Brain microvascular endothelial cell (primary cell): ENCODE measurements around the gene F13A1.

Experiments used
- DNase-seq: peaks from one replicate; pipeline ENCODE4 v3.0.0-alpha.2; 2020
- H3K27ac ChIP-seq: fragments of 250-450 bp; sonication (Bioruptor Pico); 2 replicates; pipeline ENCODE4 v1.5.1; 2020; ENCODE audit warnings: mild to moderate bottlenecking, moderate library complexity
- H3K27me3 ChIP-seq: fragments of 250-450 bp; sonication (Bioruptor Pico); replicated peaks from 2 replicates; pipeline ENCODE4 v1.5.1; 2020; ENCODE audit warnings: mild to moderate bottlenecking
- H3K36me3 ChIP-seq: fragments of 250-450 bp; sonication (Bioruptor Pico); replicated peaks from 2 replicates; pipeline ENCODE4 v1.5.1; 2020; ENCODE audit warnings: mild to moderate bottlenecking
- H3K4me3 ChIP-seq: 2 replicates; pipeline ENCODE4 v1.5.1; 2011; ENCODE audit warnings: low read depth, mild to moderate bottlenecking, control low read depth, low read length, moderate library complexity
- in situ Hi-C: cut with HindIII; loops from 2 replicates; pipeline ENCODE4 v1.10.0; 2017; ENCODE audit warnings: low sequenced_read_pairs, low pct_ligation_motif_present
- TF ChIP-seq, protein P1 (sequence below): IDR thresholded peaks from 2 replicates; pipeline ENCODE4 v1.5.1; 2011; ENCODE audit warnings: low read depth, mild to moderate bottlenecking, moderate library complexity, low read length, control low read depth, inconsistent platforms; ENCODE audit errors: missing control alignments

Gene F13A1

DNA sequence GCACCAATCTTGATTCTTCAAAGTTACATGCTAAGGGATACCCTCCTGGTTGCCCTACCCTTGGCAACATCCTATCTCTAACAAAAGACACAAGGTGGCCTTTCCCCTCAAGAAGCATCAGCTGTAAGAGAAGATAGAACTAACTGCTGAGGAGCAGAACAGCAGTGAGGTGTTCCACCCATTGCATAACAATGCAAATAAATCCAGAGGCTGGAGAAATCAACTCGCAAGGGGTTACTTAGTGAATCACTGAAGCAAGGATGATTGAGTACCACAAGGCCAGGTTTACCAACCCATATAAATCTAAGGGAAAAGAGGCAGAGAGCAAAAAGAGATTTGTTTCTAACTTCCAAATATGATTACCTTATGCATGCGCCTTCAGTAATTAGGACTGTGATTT lies 36.7 kb downstream of the F13A1 start:
- H3K27ac ChIP-seq, result no peak overlapping the region
- no peaks in the 10 kb centered on the region for H3K36me3 ChIP-seq
- TF ChIP-seq, protein P1, sequence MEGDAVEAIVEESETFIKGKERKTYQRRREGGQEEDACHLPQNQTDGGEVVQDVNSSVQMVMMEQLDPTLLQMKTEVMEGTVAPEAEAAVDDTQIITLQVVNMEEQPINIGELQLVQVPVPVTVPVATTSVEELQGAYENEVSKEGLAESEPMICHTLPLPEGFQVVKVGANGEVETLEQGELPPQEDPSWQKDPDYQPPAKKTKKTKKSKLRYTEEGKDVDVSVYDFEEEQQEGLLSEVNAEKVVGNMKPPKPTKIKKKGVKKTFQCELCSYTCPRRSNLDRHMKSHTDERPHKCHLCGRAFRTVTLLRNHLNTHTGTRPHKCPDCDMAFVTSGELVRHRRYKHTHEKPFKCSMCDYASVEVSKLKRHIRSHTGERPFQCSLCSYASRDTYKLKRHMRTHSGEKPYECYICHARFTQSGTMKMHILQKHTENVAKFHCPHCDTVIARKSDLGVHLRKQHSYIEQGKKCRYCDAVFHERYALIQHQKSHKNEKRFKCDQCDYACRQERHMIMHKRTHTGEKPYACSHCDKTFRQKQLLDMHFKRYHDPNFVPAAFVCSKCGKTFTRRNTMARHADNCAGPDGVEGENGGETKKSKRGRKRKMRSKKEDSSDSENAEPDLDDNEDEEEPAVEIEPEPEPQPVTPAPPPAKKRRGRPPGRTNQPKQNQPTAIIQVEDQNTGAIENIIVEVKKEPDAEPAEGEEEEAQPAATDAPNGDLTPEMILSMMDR, result no peak
- H3K27me3 ChIP-seq, result no peaks in the 10 kb centered on the region
- in situ Hi-C loops, result no loop called here
- H3K4me3 ChIP-seq, result no peak overlapping the region
- no peak for DNase-seq

DNA sequence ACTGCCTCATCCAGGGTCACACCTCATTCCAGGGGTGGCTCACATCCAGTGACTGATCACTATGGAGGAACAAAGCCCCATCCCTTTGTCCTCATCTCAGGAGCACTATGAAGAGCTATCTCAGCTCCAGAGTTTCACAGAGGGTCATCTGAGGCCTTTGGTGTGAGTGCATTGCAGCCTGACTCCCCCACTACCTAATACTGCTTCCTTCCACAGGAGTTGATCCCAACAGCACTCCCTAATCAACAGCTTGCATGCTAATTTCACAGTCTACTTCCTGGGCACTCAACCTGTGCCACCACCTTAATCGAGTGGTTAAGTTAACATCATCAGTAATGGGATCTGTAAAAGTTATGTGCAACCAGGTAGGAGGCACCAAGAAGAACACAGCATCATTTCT lies 37.7 kb downstream of the F13A1 start:
- Histone ChIP-seq H3K27me3 (no peaks in the 10 kb centered on the region), H3K36me3 (no peaks in the 10 kb centered on the region), H3K4me3 (no peak overlapping the region), H3K27ac (no peak overlapping the region)
- in situ Hi-C loops, result no loop called here
- no peak for DNase-seq
- TF ChIP-seq, protein P1, result no peak

DNA sequence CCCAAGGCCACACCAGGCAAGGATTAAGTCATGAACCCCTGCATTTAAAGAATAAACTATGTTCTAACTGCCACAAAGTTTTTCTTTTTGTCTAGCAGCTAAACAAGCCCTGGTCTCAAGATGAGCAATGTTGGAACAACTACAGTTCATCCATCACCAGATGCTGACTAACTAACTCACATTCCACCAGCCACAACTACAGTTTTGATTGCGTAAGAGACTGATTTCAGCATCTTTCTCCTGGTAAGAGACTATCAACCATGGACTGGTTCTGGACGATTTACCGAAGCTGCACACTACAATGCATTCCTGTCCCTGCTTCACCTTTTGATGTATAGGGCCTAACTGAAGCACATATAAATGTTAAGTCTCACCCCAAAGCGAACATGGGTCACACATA lies 43.0 kb downstream of the F13A1 start:
- H3K27me3 ChIP-seq, result no peaks in the 10 kb centered on the region
- DNase-seq, result no peak
- in situ Hi-C loops, result no loop called here
- H3K36me3 ChIP-seq, result no peaks in the 10 kb centered on the region
- H3K27ac ChIP-seq, result no peak overlapping the region
- no peak overlapping the region for H3K4me3 ChIP-seq
- TF ChIP-seq, protein P1, result no peak

DNA sequence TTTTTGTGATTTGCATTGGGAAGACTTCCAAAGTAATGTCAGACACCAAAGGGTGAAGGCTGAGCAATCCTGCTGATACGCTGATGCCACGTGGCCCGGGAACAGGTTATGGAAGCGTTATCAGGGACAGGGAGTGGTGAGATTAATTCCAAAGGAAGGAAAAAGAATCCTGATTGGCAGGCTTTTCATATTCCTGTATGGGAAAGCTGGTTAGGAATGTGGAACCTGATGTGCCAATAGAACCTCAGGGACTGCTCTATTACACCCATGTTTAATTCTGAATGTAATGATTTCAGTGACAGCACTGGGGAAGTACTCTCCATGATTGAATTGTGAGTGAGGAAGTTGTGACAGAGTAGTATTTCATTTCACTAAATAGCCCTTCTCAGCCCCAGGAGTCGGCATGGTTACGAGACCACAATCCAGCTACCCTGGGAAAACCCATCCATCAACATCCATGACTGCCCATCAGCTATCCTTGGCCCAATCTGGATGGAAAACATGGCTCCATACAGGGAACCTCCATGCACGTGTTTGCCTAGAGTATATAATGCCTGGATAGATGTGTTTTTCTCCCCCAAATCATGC lies 49.4 kb downstream of the F13A1 start:
- Histone ChIP-seq H3K4me3 (no peak overlapping the region), H3K36me3 (no peaks in the 10 kb centered on the region), H3K27ac (no peak overlapping the region), H3K27me3 (no peaks in the 10 kb centered on the region)
- TF ChIP-seq, protein P1, result no peak
- in situ Hi-C loops, result no loop called here
- no peak for DNase-seq

DNA sequence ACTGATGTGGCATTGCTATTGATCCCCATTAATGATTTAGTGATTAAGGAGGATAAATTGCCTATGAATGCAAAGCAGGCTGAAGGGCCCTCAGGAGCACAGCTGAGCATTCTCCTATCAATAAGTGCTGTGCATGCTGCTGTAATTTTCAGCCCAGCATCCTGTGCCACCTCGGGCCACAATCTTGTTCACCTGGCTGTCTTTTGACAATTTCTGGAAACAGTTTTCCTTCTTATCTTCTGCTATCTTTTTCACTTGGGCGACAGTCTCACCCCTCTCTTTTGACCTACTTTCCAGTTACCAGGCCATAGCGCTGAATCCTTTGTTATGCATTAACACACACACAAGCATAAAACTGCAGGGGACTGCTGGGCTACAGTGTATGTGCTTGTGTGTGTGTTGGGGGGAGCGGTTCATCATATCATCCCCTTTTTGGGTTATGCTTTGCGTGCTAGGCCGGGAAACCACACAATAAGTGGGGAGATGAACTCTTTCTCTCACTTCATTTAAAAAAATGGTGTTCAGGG lies 60.2 kb downstream of the F13A1 start:
- Histone ChIP-seq H3K4me3 (no peak overlapping the region), H3K36me3 (no peaks in the 10 kb centered on the region), H3K27me3 (no peaks in the 10 kb centered on the region), H3K27ac (no peak overlapping the region)
- in situ Hi-C loops, result no loop called here
- DNase-seq, result no peak
- TF ChIP-seq, protein P1, result no peak

DNA sequence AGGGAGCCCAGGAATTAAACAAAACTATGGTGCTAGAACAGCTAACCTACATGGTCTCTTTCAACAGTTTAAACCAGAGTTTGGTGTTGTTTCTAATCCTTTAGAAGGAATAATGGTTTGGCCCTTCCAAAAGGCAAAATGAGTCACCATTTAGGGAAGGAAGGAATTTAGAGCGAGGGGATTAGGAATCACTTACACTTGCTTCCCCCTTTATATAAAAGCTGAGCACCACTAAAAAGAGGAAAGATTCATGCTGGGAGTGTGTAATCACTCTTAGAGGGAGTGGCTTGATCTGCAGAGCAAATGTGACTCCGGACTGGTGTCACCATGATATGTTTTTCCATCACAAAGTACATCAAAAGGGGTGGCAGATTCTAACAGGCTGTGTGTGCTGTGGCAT lies 63.6 kb downstream of the F13A1 start:
- in situ Hi-C loops, result no loop called here
- no peak for DNase-seq
- H3K4me3 ChIP-seq, result no peak overlapping the region
- H3K27ac ChIP-seq, result no peak overlapping the region
- TF ChIP-seq, protein P1, result no peak
- no peaks in the 10 kb centered on the region for H3K27me3 ChIP-seq
- H3K36me3 ChIP-seq, result no peaks in the 10 kb centered on the region
